Hepatocyte (in vitro differentiated cells): ENCODE data around the gene ADORA3.

ENCODE experiments used
- EZH2 ChIP-seq: fragments of 200-600 bp; sonication (generic); IDR thresholded peaks from 2 replicates; pipeline ENCODE4 v1.6.1; 2016; ENCODE audit warnings: antibody characterized with exemption, mild to moderate bottlenecking, borderline replicate concordance
- EZH2phosphoT487 ChIP-seq: fragments of 200-600 bp; sonication (generic); IDR thresholded peaks from one replicate; pipeline ENCODE4 v1.6.1; 2018; ENCODE audit warnings: antibody characterized with exemption, mild to moderate bottlenecking, low read depth, moderate library complexity; ENCODE audit not compliant: unreplicated experiment, severe bottlenecking
- TF ChIP-seq, protein P1 (sequence below): fragments of 200-600 bp; sonication (generic); IDR thresholded peaks from 2 replicates; pipeline ENCODE4 v1.5.1; 2016; ENCODE audit warnings: antibody characterized with exemption, mild to moderate bottlenecking; ENCODE audit not compliant: poor library complexity

- no peak for TF ChIP-seq EZH2
- TF ChIP-seq, protein P1, sequence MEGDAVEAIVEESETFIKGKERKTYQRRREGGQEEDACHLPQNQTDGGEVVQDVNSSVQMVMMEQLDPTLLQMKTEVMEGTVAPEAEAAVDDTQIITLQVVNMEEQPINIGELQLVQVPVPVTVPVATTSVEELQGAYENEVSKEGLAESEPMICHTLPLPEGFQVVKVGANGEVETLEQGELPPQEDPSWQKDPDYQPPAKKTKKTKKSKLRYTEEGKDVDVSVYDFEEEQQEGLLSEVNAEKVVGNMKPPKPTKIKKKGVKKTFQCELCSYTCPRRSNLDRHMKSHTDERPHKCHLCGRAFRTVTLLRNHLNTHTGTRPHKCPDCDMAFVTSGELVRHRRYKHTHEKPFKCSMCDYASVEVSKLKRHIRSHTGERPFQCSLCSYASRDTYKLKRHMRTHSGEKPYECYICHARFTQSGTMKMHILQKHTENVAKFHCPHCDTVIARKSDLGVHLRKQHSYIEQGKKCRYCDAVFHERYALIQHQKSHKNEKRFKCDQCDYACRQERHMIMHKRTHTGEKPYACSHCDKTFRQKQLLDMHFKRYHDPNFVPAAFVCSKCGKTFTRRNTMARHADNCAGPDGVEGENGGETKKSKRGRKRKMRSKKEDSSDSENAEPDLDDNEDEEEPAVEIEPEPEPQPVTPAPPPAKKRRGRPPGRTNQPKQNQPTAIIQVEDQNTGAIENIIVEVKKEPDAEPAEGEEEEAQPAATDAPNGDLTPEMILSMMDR: no peak
- TF ChIP-seq EZH2phosphoT487: no peak
Observed at GRCh38 chr1:111470596-111470995, 32.8 kb downstream of the ADORA3 start.
